ENCODE measurements around the gene PDXK. TPM values are rescaled to one million over a fixed set of nuclear protein-coding genes. Genes with fewer than 3 reads are reported as not detected.

Gene PDXK
- total and polyA plus RNA-seq, 3 donors from 2014 or later: 277 to 871 (median 327) TPM

GRCh38 chr21:43721939-43722338 lies 3.0 kb downstream of the PDXK start:
- TF ChIP-seq CTCF (IDR thresholded peaks at IDR 0.05) (no peak), POLR2A (IDR thresholded peaks at IDR 0.05) (no peak)
- DNase-seq: no peak
- no peak overlapping the region for H3K4me3 ChIP-seq
- no peak overlapping the region for H3K27ac ChIP-seq
- H3K27me3 ChIP-seq: no peaks in the 10 kb centered on the region
- no peaks in the 10 kb centered on the region for H3K9me3 ChIP-seq
- 74 to 81% methylated on average over 3 of the region's 3 CpGs for WGBS, 2 donors
- peaks cover 37% of the 10 kb centered on the region for H3K4me1 ChIP-seq
- no peaks in the 10 kb centered on the region for H3K36me3 ChIP-seq (ENCODE audit: low read depth, missing control alignments)
- intact Hi-C loops (cut with DNase I; ENCODE audit: low total_unique reads): no loop called here

GRCh38 chr21:43723648-43724047 lies 4.7 kb downstream of the PDXK start:
- no peak for DNase-seq
- H3K9me3 ChIP-seq: no peaks in the 10 kb centered on the region
- H3K27ac ChIP-seq: no peak overlapping the region
- TF ChIP-seq POLR2A (IDR thresholded peaks at IDR 0.05) (no peak), CTCF (IDR thresholded peaks at IDR 0.05) (no peak)
- intact Hi-C loops (cut with DNase I; ENCODE audit: low total_unique reads): no loop called here
- peaks cover 50% of the 10 kb centered on the region for H3K4me1 ChIP-seq
- H3K27me3 ChIP-seq: no peaks in the 10 kb centered on the region
- no peak overlapping the region for H3K4me3 ChIP-seq
- no peaks in the 10 kb centered on the region for H3K36me3 ChIP-seq (ENCODE audit: low read depth, missing control alignments)
- WGBS, 2 donors: 89 to 91% methylated on average over 2 to 12 of the region's 12 CpGs

GRCh38 chr21:43726686-43727518 lies 8.0 kb downstream of the PDXK start:
- H3K4me3 ChIP-seq: no peak overlapping the region
- no peaks in the 10 kb centered on the region for H3K36me3 ChIP-seq (ENCODE audit: low read depth, missing control alignments)
- no peaks in the 10 kb centered on the region for H3K27me3 ChIP-seq
- intact Hi-C loops (cut with DNase I; ENCODE audit: low total_unique reads): no loop called here
- WGBS, 2 donors: 49 to 54% methylated on average over 18 to 21 of the region's 21 CpGs
- H3K27ac ChIP-seq: peak overlapping the region; percentile 93
- no peaks in the 10 kb centered on the region for H3K9me3 ChIP-seq
- peak; percentile 78 for DNase-seq
- peaks cover 46% of the 10 kb centered on the region for H3K4me1 ChIP-seq
- TF ChIP-seq POLR2A (IDR thresholded peaks at IDR 0.05) (no peak), CTCF (IDR thresholded peaks at IDR 0.05) (no peak)

- DNase-seq: peak; percentile 80
- no peaks in the 10 kb centered on the region for H3K9me3 ChIP-seq
- H3K27ac ChIP-seq: peak overlapping the region; percentile 93
- no peak overlapping the region for H3K4me3 ChIP-seq
- H3K36me3 ChIP-seq (ENCODE audit: low read depth, missing control alignments): no peaks in the 10 kb centered on the region
- intact Hi-C loops (cut with DNase I; ENCODE audit: low total_unique reads): no loop called here
- WGBS, 2 donors: 38 to 41% methylated on average over 7 to 10 of the region's 10 CpGs
- H3K4me1 ChIP-seq: peaks cover 51% of the 10 kb centered on the region
- no peak for TF ChIP-seq POLR2A (IDR thresholded peaks at IDR 0.05)
- TF ChIP-seq CTCF (IDR thresholded peaks at IDR 0.05): no peak
- H3K27me3 ChIP-seq: no peaks in the 10 kb centered on the region
Measured at GRCh38 chr21:43727519-43728153, 8.7 kb downstream of the PDXK start.

Data from testis (tissue), 3 donors.